ENCODE measurements around the gene MBLAC1. TPM values are rescaled to one million over a fixed set of nuclear protein-coding genes. Genes with fewer than 3 reads are reported as not detected.

MBLAC1 gene
- total and polyA plus RNA-seq, 9 of the 15 experiments (the other 6 are each of a cell fraction or from before 2014, with no cell fraction given) = 0.03 to 3.1 (median 0.52) TPM

GRCh38 chr7:100158229-100159098 is 31.7 kb downstream of the MBLAC1 start, which contains the start of gene TRAPPC14 (continued):
- peak; percentile 80 for TF ChIP-seq ZNF395 (CRISPR knock-in tag; IDR thresholded peaks at IDR 0.05)
- TF ChIP-seq CBX3 (IDR thresholded peaks at IDR 0.05; ENCODE audit: borderline replicate concordance in 1 of 2, low read length in 2 of 2) = peak in 1 of 2 experiments; percentile 54; a peak in 1 of 3 replicates
- TF ChIP-seq SMAD4 (CRISPR knock-in tag; conservative IDR thresholded peaks at IDR 0.05) = peak; percentile 87
- no peak for TF ChIP-seq SMARCB1 (IDR thresholded peaks at IDR 0.05; ENCODE audit: insufficient read length, low read depth)
- no peak for TF ChIP-seq ZNF277 (CRISPR knock-in tag; IDR thresholded peaks at IDR 0.05; ENCODE audit: borderline replicate concordance)
- peak; percentile 59; the same call in 1 of the 2 replicates for TF ChIP-seq CREB1 (IDR thresholded peaks at IDR 0.05)
- TF ChIP-seq CREB1 (CRISPR knock-in tag; IDR thresholded peaks at IDR 0.05) = no peak
- 0 out of 2 replicates have a peak, but pooled peaks have one; percentile 32 for TF ChIP-seq NCOA1 (IDR thresholded peaks at IDR 0.05; ENCODE audit: low read depth)
- no peak for TF ChIP-seq SMARCA5 (IDR thresholded peaks at IDR 0.05)
- peak; percentile 17 for TF ChIP-seq SMAD1 (IDR thresholded peaks at IDR 0.05; ENCODE audit: low read depth, low read length, partially characterized antibody)
- peak; percentile 55; the same call in 1 of the 2 replicates for TF ChIP-seq EP300 (IDR thresholded peaks at IDR 0.05; ENCODE audit: low read length)
- TF ChIP-seq USF2 (CRISPR knock-in tag; IDR thresholded peaks at IDR 0.05) = no peak
- TF ChIP-seq ZFP91 (CRISPR knock-in tag; IDR thresholded peaks at IDR 0.05) = no peak
- no peak for TF ChIP-seq ZFP30 (CRISPR knock-in tag; IDR thresholded peaks at IDR 0.05; ENCODE audit: borderline replicate concordance)
- TF ChIP-seq ATF7 (IDR thresholded peaks at IDR 0.05) = peak; percentile 72
- no peak for TF ChIP-seq MCM7 (IDR thresholded peaks at IDR 0.05)
- TF ChIP-seq TOE1 (IDR thresholded peaks at IDR 0.05; ENCODE audit: borderline replicate concordance) = peak; percentile 53; the same call in 1 of the 2 replicates
- TF ChIP-seq TOE1 (CRISPR knock-in tag; IDR thresholded peaks at IDR 0.05; ENCODE audit: borderline replicate concordance, low read depth) = no peak
- TF ChIP-seq PREB (CRISPR knock-in tag; IDR thresholded peaks at IDR 0.05) = peak; percentile 22; the same call in 1 of the 2 replicates
- peak; percentile 85 for TF ChIP-seq TARDBP (IDR thresholded peaks at IDR 0.05)
- peak; percentile 79; the same call in 1 of the 2 replicates for TF ChIP-seq DNMT1 (IDR thresholded peaks at IDR 0.05)
